ENCODE measurements around the gene KIF18A.

Gene KIF18A

DNA sequence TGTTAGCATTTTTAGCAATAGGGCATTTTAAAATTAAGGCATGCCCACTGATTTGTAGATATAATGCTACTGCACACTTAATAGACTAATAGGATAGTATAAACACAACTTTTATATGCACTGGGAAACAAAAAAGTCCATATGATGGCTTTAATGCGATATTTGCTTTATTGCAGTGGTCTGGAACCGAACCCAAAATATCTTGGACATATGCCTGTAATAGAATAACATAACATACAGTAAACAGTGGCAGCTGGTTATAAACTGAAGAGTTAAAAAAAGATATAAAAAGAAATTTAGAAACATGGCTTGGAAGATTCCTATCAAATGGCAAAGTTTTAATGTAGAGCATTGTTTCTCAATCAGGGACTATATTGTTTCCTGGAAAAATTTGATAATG is 111.9 kb downstream of the KIF18A start:
- H3K27ac ChIP-seq (replicated peaks): no peak overlapping the region
- H3K4me3 ChIP-seq (replicated peaks; ENCODE audit: insufficient read depth, low read length): no peak overlapping the region
- TF ChIP-seq POLR2AphosphoS5 (IDR thresholded peaks at IDR 0.05; ENCODE audit: low read depth): no peak
- TF ChIP-seq GABPA (IDR thresholded peaks at IDR 0.05; ENCODE audit: low read depth): no peak
- TF ChIP-seq, protein P1, sequence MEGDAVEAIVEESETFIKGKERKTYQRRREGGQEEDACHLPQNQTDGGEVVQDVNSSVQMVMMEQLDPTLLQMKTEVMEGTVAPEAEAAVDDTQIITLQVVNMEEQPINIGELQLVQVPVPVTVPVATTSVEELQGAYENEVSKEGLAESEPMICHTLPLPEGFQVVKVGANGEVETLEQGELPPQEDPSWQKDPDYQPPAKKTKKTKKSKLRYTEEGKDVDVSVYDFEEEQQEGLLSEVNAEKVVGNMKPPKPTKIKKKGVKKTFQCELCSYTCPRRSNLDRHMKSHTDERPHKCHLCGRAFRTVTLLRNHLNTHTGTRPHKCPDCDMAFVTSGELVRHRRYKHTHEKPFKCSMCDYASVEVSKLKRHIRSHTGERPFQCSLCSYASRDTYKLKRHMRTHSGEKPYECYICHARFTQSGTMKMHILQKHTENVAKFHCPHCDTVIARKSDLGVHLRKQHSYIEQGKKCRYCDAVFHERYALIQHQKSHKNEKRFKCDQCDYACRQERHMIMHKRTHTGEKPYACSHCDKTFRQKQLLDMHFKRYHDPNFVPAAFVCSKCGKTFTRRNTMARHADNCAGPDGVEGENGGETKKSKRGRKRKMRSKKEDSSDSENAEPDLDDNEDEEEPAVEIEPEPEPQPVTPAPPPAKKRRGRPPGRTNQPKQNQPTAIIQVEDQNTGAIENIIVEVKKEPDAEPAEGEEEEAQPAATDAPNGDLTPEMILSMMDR (IDR thresholded peaks at IDR 0.05; ENCODE audit: insufficient read depth, low read length): no peak
- no peak for TF ChIP-seq SPI1 (IDR thresholded peaks at IDR 0.05; ENCODE audit: borderline replicate concordance, low read depth)
- TF ChIP-seq REST (IDR thresholded peaks at IDR 0.05; ENCODE audit: insufficient replicate concordance, low read depth): no peak
- no peak for DNase-seq (ENCODE audit: low read depth in 1 of 2, low spot score in 1 of 2)
- H3K27me3 ChIP-seq (ENCODE audit: insufficient read depth, poor library complexity, severe bottlenecking): no peaks in the 10 kb centered on the region

- TF ChIP-seq, protein P1 (IDR thresholded peaks at IDR 0.05; ENCODE audit: insufficient read depth, low read length): no peak
- no peak for TF ChIP-seq SPI1 (IDR thresholded peaks at IDR 0.05; ENCODE audit: borderline replicate concordance, low read depth)
- TF ChIP-seq REST (IDR thresholded peaks at IDR 0.05; ENCODE audit: insufficient replicate concordance, low read depth): no peak
- no peak for DNase-seq (ENCODE audit: low read depth in 1 of 2, low spot score in 1 of 2)
- no peaks in the 10 kb centered on the region for H3K27me3 ChIP-seq (ENCODE audit: insufficient read depth, poor library complexity, severe bottlenecking)
- no peak overlapping the region for H3K27ac ChIP-seq (replicated peaks)
- no peak overlapping the region for H3K4me3 ChIP-seq (replicated peaks; ENCODE audit: insufficient read depth, low read length)
These were observed 112.9 kb downstream of the KIF18A start for GRCh38 chr11:27995083-27995482.

- no peak for DNase-seq (ENCODE audit: low read depth in 1 of 2, low spot score in 1 of 2)
- no peaks in the 10 kb centered on the region for H3K27me3 ChIP-seq (ENCODE audit: insufficient read depth, poor library complexity, severe bottlenecking)
- TF ChIP-seq, protein P1 (IDR thresholded peaks at IDR 0.05; ENCODE audit: insufficient read depth, low read length): no peak
- TF ChIP-seq SPI1 (IDR thresholded peaks at IDR 0.05; ENCODE audit: borderline replicate concordance, low read depth): no peak
- no peak for TF ChIP-seq GABPA (IDR thresholded peaks at IDR 0.05; ENCODE audit: low read depth)
- no peak for TF ChIP-seq POLR2AphosphoS5 (IDR thresholded peaks at IDR 0.05; ENCODE audit: low read depth)
- no peak for TF ChIP-seq REST (IDR thresholded peaks at IDR 0.05; ENCODE audit: insufficient replicate concordance, low read depth)
- H3K4me3 ChIP-seq (replicated peaks; ENCODE audit: insufficient read depth, low read length): no peak overlapping the region
- no peak overlapping the region for H3K27ac ChIP-seq (replicated peaks)
These were observed 116.2 kb downstream of the KIF18A start for GRCh38 chr11:27991736-27992135.
